GDM1 (cell line): ENCODE data around the gene PSMA8.
"Not testable (repeated sequence)": the region's sequence is repeated elsewhere in the genome, so short reads cannot be mapped to it uniquely, and the experiment has no call there.

Source experiments
- DNase-seq: peaks from one replicate; lab custom pipeline; 2025; lab: John Stamatoyannopoulos, UW

PSMA8 gene

DNA sequence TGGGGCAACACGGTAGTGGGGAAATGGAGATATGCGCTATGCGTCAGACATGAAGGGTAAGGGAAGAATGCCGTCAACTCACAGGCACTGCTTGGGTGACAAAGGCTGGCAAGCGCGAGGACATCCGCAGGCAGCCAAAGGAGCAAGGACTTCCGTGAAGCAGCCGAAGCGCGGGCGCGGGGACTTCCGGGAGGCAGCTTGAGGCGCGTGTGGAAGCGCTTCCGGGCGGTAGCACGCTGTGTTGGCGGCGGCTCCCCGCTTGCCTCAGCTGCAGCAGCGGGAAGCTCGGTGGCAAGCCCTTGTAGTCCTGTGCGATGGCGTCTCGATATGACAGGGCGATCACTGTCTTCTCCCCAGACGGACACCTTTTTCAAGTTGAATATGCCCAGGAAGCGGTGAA is at the start of gene PSMA8:
PSMA8 (plus strand) TSS at position 218 of the 400 bp plus-strand sequence; CDS start at position 315, 97 bp downstream.
- peak; percentile 73 for DNase-seq

DNA sequence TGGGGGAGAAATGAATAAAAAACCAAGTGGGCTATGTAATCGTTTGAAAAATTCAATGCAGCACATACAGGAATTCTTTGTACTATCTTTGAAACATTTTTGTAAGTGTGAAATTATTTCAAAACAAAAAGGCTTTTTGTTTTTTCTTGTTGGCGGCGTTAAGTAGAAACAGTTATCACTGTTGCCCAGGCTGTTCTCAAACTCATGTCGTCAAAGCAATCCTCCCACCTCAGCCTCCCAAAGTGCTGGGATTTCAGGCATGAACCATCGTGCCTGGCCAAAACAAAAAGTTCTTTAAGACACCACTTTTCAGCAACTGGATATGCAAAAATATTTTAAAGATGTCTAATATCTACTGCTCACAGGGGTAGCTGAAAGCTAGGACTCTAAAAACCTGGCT is 48.6 kb upstream of the PSMA8 start:
- no peak for DNase-seq

DNA sequence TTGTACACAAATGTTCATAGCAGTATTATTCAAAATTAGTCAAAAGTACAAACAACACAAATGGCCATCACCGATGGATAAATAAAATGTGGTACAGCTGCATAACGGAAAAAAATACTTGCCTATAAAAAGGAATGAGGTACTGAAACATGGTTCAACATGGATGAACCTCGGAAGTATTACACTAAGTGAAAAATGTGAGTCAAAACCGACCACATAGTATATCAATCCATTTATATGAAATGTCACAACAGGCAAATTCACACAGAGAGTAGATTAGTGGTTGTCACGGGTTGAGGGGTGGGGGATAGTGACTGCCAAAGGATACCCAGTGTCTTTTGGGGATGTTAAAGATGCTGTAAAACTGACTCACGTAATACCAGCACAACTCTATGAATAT is 46.7 kb upstream of the PSMA8 start:
- DNase-seq = no peak

DNA sequence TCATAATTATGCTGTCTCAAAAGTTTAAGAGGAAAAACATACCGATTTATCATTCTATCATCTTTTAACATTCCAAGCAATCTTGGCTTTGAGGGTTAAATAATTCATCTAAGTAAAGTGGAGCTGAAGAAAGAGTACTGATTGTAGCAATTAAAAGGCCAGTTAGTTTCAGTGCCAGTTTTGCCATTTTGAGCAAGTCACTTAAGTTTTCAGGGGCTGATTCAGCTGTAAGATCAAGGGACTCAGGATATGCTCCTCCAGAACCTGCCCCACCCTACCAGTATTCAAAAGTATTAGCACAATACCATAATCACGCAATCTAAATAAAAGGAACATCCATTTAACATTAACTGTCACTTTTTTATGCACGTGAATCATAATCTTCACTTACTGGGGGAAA is 45.2 kb upstream of the PSMA8 start:
- DNase-seq = no peak

DNA sequence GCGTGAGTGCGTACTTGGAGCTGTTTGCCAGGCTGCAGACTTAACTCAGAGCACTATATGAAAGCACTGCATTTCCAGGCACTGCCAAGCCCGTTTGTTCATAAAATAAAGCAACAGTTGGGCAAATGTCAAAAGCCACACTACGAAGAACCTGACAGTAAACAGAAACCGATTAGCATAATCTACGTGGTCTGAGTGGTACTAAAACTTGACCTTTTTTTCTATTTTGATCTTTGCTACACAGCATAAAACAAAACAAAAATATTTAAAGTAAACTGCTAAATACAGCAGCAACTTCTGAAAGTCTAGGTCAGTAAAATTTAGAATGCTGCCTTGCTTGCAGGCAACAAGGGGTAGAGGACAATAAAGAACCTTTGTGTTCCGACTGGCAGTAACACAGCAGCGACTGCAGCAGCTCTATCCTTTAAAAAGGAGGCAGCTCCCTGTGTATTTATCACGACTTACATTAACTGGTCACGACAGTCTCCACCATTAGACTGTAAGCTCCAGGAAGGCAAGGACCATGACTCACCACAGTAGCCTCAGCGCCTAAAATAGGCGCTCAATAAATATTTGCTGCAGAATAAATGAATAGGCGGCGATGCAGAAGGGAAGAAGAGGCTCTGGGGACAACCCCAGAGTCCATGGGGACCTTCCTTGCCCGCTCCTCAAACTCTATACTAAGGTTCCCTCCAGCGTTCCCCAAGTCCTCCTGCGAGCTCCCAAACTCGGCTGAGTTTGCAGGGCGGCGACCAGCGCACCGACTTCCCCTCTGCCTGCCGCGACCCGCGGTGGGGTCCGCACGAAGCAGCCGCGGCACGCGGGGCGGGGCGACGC is 44.2 kb upstream of the PSMA8 start:
- DNase-seq = no peak

DNA sequence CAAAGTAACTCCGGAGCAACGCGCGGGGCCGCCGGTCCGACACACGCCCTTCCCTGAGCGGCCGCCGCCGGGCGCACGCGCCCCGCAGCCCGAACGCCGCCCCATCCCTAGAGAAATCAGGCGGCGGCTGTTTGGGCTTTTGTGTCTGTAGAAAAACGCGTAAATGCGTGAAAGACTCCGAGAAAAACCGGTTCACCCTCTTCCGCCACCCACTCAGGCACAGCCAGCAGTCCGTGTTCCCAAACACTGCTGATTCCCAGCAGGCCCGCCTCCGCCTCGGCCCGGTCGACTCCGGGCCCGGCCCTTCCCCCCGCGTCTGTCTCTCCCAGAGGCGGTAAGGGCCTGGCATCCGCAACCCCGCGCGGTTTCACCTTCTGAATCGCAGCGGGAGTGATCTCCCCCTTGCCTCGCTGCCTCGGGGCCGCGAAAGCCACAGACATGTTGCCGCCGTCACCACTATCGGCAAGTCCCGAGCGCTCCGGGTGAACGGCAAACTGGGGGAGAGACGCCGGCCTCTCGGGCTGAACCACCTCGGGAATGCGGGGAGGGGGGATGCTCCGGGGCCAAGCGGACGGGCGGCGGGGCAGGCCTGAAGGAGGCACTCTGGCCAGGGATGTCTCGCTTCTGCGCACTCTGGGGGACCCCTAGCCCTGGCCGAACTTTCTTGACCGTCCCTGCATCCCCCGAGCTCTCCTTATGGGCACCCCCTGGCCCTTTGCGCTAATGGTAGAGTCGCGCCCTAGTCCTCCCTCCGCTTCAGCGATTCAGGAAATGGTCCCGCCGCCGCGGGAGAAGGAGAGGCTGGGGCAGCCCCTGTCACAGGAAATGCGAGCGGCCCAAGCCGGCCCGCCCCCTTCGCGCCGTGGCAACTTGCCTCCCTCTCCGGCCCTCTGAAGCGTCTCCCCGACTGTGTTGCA is 43.3 kb upstream of the PSMA8 start, which contains the start of gene SS18:
SS18 (minus strand) TSS at position 484 of the 917 bp plus-strand sequence; CDS start at position 440, 44 bp downstream.
- peak; percentile 88 for DNase-seq

DNA sequence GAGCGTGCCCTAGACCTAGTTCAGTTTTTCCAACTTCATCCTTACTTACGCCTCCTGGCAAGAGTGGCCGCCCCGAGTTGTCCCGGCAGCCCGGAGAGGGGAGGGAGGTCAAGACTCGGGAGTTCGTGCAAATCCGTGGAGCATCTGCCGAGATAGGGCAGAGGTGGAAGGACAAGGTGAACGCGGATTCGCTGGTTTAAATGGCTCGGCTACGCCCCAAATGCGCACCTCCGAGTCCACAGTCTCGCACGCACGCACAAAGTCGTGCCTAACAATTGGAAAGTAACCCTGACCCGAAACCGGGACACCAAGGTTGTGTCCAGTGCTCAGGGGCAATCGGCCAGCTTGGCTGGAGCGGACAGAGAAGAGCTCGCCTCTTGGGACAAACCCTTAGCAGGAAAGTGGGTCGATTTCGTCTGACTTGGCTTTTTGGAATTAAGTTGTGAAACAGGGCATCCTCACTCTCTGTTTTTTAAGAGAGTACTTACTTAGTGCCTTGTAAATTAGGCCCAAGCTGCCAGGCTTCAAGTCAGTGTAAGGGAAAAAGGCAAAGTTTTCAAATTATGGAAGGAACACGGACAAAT is 42.5 kb upstream of the PSMA8 start:
- DNase-seq = peak; percentile 84

DNA sequence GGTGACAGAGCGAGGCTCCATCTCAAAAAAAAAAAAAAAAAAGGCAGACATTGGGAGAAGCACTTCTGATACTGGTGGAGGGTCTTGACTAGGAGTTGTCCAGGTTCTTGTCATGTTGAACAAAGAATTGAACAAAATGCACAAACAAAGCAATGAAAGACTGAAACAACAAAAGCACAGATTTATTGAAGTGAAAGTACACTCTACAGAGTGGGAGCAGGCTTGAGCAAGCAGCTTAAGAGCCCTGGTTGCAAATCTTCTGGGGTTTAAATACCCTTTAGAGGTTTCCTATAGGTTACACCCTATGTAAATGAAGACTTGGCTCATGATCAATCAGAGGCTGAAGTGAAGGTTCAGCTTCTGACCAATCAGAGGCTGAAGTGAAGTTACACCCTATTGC is 36.8 kb upstream of the PSMA8 start:
- no peak for DNase-seq

DNA sequence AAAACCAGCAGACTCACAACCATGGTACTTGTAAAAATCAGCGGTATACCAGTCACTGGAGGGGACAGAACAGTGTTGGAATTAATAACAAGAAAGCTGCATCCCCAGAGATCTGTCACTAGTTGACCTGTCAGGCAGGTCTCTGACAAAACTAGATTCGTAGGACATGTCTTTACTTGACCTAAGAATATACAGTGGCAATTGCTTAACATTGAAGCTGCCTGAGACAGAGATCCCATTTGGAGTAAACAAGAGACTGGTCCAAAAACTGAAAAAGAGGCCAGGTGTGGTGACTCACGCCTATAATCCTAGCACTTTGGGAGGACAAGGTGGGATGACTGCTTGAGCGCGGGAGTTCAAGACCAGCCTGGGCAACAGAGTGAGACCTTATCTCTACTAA is 36.1 kb upstream of the PSMA8 start:
- DNase-seq = no peak

DNA sequence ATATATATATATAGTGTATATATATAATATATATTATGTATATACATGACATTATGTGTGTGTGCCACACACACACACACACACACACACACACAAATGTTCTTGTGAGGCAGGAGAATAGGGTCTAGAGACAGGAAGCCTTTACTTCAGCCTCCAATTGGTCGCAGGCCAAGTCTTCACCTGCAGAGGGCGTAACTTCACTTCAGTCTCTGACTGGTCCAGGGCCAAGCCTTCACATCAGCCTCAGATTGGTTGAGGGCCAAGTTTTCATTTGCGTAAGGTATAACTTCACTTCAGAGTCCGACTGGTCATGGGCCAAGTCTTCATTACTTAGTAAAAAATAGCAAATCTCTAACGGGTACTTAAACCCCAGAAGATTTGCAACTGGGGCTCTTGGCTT is 30.1 kb upstream of the PSMA8 start:
- DNase-seq = peak; percentile 42

DNA sequence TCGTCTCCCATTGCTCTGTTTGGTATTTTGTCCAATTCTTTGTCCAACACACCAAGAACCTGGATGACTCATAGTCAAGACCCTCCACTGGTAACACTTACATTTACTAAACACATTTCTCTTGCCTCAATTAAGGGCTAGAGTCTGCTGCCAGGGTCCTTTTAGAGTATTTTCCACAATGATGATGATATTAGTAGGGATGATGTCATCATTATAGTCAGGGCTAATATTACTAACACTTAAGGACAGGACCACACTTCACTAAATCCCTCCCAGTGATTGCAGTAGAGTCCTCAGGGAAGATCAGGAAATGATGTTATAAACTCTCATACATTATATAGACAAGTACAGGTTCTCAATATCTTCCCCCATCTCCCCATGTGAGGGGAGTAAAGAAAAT is 29.6 kb upstream of the PSMA8 start:
- no peak for DNase-seq

DNA sequence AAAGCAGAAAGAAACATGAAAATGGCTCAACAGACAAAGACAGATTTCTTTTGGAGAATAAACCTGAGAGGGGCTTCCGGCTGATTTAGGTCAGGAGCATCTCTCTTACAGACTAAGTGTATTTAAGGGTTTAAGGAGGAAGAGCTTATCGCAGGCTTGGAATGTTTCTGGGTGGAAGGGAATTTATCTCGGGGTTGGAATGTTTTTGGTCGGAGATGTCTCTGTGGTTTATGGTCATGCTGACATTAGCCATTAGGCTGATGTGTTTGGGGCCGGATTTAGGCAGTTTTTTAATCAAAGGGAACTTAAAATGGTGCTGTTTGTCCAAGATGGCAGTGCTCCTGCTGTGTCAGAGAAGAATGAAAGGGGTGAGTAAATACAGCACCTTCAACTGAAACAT is 14.4 kb upstream of the PSMA8 start:
- no peak for DNase-seq

DNA sequence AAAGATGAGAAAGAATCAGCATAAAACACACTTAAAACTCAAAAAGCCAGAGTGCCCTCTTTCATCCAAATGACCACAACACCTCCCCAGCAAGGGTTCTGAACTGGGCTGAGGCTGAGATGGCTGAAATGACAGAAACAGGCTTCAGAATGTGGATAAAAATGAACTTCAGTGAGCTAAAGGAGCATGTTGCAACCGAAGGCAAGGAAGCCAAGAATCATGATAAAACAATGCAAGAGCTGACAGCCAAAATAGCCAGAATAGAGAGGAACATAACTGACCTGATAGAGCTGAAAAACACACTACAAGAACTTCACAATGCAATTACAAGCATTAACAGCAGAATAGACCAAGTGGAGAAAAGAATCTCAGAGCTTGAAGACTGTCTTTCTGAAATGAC is 12.2 kb upstream of the PSMA8 start:
- DNase-seq = no peak

DNA sequence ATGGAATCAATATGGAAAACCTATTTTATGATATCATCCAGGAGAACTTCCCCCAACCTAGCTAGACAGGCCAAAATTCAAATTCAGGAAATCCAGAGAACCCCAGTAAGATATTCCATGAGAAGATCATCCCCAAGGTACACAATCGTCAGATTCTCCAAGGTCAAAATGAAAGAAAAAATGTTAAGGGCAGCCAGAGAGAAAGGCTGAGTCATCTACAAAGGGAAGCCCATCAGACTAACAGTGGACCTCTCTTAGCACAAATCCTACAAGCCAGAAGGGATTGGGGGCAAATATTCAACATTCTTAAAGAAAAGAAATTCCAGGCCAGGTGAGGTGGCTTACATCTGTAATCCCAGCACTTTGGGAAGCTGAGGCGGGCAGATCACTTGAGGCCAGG is 11.7 kb upstream of the PSMA8 start:
- not testable (repeated sequence) for DNase-seq

DNA sequence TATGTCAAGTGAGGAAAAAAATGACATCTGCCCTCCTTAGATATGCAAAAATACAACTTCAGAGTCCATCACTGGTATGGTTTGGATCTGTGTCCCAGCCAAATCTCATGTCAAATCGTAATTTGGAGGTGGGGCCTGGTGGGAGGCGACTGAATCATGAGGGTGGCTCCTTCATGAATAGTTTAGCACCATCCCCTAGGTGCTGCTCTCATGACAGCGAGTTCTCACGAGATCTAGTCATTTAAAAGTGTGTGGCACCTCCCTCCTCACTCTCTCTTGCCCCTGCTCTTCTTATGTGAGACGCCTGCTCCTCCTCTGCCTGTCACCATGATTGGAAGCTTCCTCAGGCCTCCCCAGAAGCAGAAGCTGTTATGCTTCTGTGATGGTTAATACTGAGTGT is 5.9 kb upstream of the PSMA8 start:
- DNase-seq = no peak

DNA sequence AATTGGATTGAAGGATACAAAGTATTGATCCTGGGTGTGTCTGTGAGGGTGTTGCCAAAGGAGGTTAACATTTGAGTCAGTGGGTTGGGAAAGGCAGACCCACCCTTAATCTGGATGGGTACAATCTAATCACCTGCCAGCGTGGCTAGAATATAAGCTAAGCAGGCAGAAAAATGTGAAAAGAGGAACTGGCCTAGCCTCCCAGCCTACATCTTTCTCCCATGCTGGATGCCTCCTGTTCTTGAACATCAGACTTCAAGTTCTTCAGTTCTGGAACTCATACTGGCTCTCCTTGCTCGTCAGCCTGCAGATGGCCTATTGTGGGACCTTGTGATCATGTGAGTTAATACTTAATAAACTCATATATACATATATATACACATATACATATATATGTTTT is 5.5 kb upstream of the PSMA8 start:
- DNase-seq = not testable (repeated sequence)

DNA sequence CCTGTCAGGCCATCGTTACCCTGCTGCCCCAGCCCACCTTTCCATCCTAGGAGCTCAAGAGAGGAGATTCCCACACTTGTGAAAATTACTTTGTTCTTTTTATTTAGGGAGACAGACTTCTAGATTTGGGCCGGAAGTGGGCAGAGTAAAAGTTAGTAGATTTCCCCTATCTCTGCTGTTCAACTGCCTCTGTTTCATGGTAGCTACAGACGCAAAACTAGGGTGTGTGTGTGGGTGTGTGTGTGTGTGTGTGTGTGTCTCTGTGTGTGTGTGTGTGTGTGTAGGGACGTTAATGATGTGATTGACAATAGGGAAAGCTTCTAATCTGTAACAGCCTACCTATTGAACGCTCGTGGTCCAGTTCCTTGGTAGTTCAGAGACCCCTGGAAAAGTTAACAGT is 438 bp downstream of the PSMA8 start:
- no peak for DNase-seq

DNA sequence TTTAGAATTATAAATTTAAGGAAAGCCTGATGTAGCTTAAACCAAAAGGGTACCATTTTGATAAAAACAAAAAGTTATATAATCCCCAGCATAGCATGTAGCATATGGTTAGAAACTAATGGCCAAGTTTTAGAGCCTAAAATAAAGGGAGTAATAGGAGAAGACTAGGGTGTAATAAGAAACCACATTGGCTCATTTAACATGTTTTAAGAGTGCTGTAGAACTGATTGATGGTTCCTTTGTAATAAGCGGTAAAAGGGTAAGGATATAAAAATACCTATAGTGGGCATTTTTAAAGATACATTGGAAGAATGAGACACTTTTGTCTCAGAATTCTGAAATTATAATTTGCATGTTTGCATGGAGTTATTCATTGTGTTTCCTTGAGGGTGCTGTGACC is 1.9 kb downstream of the PSMA8 start:
- no peak for DNase-seq

DNA sequence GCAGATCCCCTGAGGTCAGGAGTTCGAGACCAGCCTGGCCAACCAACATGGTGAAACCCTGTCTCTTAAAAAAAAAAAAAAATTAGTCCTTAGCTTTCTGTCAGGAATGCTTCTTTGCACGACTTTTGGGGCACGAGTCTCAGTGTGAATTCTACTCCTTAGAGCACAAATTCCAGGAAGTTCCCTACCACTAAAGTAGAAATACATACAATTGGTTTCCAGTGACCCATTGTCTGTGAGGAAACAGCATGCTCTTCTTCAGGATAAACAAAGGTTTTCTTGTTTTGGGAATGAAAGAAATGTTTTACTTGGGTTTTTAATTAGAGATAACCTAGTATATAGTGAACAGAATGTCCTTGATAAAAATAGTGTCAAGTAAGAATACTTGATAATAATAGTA is 23.7 kb downstream of the PSMA8 start:
- DNase-seq = no peak

DNA sequence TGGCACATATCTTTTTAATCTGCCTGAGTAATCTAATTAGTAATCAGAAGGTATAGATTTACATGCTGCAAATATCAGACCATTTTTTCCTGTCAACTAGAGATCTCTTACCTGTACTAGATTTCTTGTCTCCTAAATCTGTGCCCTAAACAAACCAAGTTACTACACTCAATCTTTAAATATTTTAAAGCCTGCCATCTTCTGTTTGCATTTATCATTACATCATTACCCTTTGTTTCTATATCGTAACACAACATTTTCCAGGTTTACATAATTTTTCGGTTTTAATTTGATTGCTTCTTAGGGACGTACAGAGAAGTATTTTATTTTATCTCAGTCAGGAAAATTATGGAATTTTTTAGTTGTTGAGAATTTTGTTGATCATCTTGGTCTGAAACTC is 25.7 kb downstream of the PSMA8 start:
- no peak for DNase-seq

DNA sequence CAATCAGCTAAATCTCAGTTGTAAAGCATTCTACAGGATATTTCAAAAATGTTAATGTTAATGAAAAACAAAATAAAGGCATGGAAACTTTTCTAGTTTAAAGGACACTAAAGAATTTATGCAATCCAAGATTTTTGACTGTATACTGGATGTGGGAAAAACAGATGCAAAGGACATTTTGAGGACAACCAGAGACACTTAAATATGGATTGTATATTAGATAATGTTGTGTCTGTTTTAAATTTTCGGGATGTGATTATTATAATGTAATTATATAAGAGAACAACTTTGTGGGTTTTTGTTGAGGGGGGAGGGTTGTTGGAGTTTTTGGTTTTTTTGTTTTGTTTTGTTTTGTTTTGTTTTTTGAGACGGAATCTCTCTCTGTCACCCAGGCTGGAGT is 30.9 kb downstream of the PSMA8 start:
- no peak for DNase-seq

DNA sequence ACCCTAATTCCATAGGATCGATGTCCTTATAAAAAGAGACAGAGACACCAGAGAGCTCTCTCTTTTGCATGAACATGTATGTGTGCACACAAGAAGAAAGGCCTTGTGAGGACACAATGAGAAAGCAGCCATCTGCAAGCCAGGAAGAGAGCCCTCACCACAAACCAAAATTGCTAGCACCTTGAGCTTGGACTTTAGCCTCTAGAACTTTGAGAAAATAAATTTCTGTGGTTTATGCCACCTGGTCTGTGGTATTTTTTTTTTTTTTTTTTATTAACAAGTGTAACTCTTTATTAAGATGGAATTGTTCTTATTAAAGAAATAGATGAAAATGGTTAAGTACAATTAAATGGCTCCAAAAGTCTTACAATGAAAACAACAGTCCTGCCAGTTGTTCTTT is 33.9 kb downstream of the PSMA8 start:
- not testable (repeated sequence) for DNase-seq

DNA sequence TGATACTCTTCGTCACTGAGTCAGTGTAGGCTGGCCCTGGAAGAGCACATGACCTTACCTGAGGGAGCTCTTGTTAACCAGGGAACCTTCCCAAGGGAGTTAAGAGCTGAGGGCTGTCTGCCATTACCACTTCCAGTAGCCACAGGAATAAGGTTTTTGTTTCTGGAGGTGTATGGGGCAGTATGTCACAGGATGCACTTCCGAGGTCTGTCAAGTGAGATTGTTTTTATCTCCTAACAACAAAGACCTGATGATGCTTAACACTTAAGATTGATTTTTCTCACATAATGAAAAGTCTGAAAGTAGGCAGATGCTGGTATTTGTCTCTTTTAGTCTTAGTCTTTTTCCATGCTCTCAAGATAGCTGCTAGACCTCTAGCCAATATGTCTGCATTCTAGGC is 41.8 kb downstream of the PSMA8 start:
- no peak for DNase-seq
